ENCODE results near the gene ELOVL3.
"Not testable (repeated sequence)": the region's sequence is repeated elsewhere in the genome, so short reads cannot be mapped to it uniquely, and the experiment has no call there.

Gene ELOVL3

DNA sequence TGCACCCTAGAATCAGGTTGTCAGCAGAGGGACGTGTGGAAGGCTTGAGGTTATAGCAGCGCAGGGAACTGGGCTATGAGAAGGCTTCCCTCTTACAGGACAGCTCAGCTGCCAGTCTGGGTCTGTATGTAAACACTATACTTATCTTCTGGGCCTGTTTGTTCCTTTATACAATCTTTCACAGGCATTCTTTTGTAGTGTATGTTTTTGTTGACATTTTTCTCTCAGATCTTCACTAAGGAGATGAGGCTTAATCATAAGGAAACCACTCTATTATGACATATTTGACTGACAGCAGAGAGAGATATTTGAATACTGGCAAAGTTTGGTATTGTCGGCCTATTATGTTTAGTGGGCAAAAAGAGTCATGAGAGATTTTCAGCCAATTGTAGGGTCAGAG lies 20.2 kb downstream of the ELOVL3 start:
- H3K36me3 ChIP-seq (ENCODE audit: insufficient read depth, low read length), result 0 out of 2 replicates have a peak, but pooled peaks cover 6% of the 10 kb centered on the region
- peak overlapping the region; percentile 91 for H3K4me2 ChIP-seq (ENCODE audit: low read length)
- no peak overlapping the region for H2AFZ ChIP-seq (ENCODE audit: low read length)
- no peaks in the 10 kb centered on the region for H3F3A ChIP-seq (ENCODE audit: insufficient read depth, low read length)
- H3K9ac ChIP-seq (ENCODE audit: low read length), result peak overlapping the region; percentile 80
- H3K4me1 ChIP-seq (ENCODE audit: insufficient read depth, low read length, severe bottlenecking), result peaks cover 27% of the 10 kb centered on the region
- peak overlapping the region; percentile 90 for H3K4me3 ChIP-seq (ENCODE audit: low read depth, low read length, poor library complexity, severe bottlenecking)
- H3K9me2 ChIP-seq (ENCODE audit: low read depth, low read length), result no peaks in the 10 kb centered on the region
- no peak overlapping the region for H3K27ac ChIP-seq (ENCODE audit: low read depth, low read length, poor library complexity, severe bottlenecking)
- H4K20me1 ChIP-seq (ENCODE audit: insufficient read depth, low read length), result no peaks in the 10 kb centered on the region
- H3K27me3 ChIP-seq (ENCODE audit: insufficient read depth, low read length), result no peaks in the 10 kb centered on the region
- TF ChIP-seq, protein P1, sequence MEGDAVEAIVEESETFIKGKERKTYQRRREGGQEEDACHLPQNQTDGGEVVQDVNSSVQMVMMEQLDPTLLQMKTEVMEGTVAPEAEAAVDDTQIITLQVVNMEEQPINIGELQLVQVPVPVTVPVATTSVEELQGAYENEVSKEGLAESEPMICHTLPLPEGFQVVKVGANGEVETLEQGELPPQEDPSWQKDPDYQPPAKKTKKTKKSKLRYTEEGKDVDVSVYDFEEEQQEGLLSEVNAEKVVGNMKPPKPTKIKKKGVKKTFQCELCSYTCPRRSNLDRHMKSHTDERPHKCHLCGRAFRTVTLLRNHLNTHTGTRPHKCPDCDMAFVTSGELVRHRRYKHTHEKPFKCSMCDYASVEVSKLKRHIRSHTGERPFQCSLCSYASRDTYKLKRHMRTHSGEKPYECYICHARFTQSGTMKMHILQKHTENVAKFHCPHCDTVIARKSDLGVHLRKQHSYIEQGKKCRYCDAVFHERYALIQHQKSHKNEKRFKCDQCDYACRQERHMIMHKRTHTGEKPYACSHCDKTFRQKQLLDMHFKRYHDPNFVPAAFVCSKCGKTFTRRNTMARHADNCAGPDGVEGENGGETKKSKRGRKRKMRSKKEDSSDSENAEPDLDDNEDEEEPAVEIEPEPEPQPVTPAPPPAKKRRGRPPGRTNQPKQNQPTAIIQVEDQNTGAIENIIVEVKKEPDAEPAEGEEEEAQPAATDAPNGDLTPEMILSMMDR (IDR thresholded peaks at IDR 0.05; ENCODE audit: low read length), result no peak
- no peak for TF ChIP-seq EZH2 (IDR thresholded peaks at IDR 0.05; ENCODE audit: borderline replicate concordance, low read length)
- peaks cover 54% of the 10 kb centered on the region for H3K79me2 ChIP-seq (ENCODE audit: insufficient read depth, low read length)
- H3K9me3 ChIP-seq (ENCODE audit: low read length), result no peaks in the 10 kb centered on the region

DNA sequence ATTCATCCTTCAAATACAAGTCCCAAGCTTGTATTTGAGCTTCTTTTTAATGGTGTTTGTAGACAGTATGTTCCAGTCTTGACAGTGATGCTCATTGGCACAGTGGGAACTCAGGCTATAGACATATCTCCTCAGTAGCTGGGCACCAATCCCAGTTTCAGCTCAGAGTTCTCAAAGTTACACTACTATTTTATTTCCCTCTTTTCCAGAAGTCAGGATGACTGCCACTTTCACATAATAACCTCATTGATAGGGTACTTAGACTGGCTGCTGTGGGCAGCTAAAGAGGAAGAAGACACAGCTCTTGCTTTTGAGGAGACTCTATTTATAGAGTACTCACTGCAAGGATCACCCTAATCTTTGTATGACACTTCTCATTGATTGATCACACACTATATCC lies 21.6 kb downstream of the ELOVL3 start:
- no peak overlapping the region for H3K9ac ChIP-seq (ENCODE audit: low read length)
- no peaks in the 10 kb centered on the region for H4K20me1 ChIP-seq (ENCODE audit: insufficient read depth, low read length)
- peak overlapping the region; percentile 90 for H3K4me3 ChIP-seq (ENCODE audit: low read depth, low read length, poor library complexity, severe bottlenecking)
- H3K27ac ChIP-seq (ENCODE audit: low read depth, low read length, poor library complexity, severe bottlenecking), result no peak overlapping the region
- peaks cover 27% of the 10 kb centered on the region for H3K4me1 ChIP-seq (ENCODE audit: insufficient read depth, low read length, severe bottlenecking)
- no peaks in the 10 kb centered on the region for H3K9me3 ChIP-seq (ENCODE audit: low read length)
- no peaks in the 10 kb centered on the region for H3K27me3 ChIP-seq (ENCODE audit: insufficient read depth, low read length)
- 0 out of 2 replicates have a peak, but pooled peaks cover 6% of the 10 kb centered on the region for H3K36me3 ChIP-seq (ENCODE audit: insufficient read depth, low read length)
- H3K79me2 ChIP-seq (ENCODE audit: insufficient read depth, low read length), result peaks cover 64% of the 10 kb centered on the region
- no peaks in the 10 kb centered on the region for H3K9me2 ChIP-seq (ENCODE audit: low read depth, low read length)
- H3F3A ChIP-seq (ENCODE audit: insufficient read depth, low read length), result no peaks in the 10 kb centered on the region
- no peak overlapping the region for H2AFZ ChIP-seq (ENCODE audit: low read length)
- peak overlapping the region; percentile 91 for H3K4me2 ChIP-seq (ENCODE audit: low read length)
- TF ChIP-seq, protein P1 (IDR thresholded peaks at IDR 0.05; ENCODE audit: low read length), result no peak
- no peak for TF ChIP-seq EZH2 (IDR thresholded peaks at IDR 0.05; ENCODE audit: borderline replicate concordance, low read length)

DNA sequence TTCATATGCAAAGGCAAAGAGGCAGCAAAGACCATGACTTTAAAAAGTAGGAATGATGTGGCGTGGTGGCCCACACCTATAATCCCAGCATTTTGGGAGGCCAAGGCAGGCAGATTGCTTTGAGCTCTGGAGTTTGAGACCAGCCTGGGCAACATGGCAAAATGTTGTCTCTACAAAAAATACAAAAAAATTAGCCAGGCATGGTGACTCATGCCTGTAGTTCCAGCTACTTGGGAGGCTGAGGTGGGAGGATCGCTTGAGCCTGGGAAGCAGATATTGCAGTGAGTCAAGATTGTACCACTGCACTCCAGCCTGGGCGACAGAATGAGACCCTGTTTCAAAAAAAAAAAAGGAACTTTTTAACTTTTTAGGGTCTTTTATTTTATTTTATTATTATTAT lies 26.4 kb downstream of the ELOVL3 start:
- H3K9ac ChIP-seq (ENCODE audit: low read length); H2AFZ ChIP-seq (ENCODE audit: low read length); H3K27ac ChIP-seq (ENCODE audit: low read depth, low read length, poor library complexity, severe bottlenecking); H3K36me3 ChIP-seq (ENCODE audit: insufficient read depth, low read length); H3K9me2 ChIP-seq (ENCODE audit: low read depth, low read length); H3K27me3 ChIP-seq (ENCODE audit: insufficient read depth, low read length); H3K4me2 ChIP-seq (ENCODE audit: low read length); H4K20me1 ChIP-seq (ENCODE audit: insufficient read depth, low read length); H3K4me3 ChIP-seq (ENCODE audit: low read depth, low read length, poor library complexity, severe bottlenecking); H3F3A ChIP-seq (ENCODE audit: insufficient read depth, low read length); H3K4me1 ChIP-seq (ENCODE audit: insufficient read depth, low read length, severe bottlenecking); H3K9me3 ChIP-seq (ENCODE audit: low read length): not testable (repeated sequence)
- H3K79me2 ChIP-seq (ENCODE audit: insufficient read depth, low read length), result peaks cover 69% of the 10 kb centered on the region

DNA sequence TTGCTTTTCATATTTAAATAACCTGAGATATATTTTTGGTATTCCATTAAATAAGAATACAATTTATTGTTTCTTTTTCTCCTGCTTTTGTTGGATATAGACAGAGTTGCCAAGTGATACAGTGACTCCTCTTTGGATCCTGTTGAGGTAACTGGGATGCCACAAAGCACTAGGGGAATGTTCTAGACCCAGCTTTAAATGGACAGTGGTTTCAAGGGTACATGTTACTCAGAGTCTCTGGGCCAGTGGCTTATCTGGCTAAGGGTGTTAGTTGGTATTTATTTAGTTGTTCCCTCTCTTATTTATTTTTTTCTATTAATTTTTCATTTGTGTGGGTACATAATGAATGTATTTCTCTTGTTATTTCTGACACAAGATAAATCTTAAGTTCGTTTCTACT lies 28.3 kb downstream of the ELOVL3 start:
- Histone ChIP-seq H3F3A (ENCODE audit: insufficient read depth, low read length) (no peaks in the 10 kb centered on the region), H3K9ac (ENCODE audit: low read length) (no peak overlapping the region), H2AFZ (ENCODE audit: low read length) (no peak overlapping the region), H3K9me3 (ENCODE audit: low read length) (no peaks in the 10 kb centered on the region), H3K9me2 (ENCODE audit: low read depth, low read length) (no peaks in the 10 kb centered on the region), H3K4me2 (ENCODE audit: low read length) (no peak overlapping the region), H3K4me3 (ENCODE audit: low read depth, low read length, poor library complexity, severe bottlenecking) (no peak overlapping the region), H3K4me1 (ENCODE audit: insufficient read depth, low read length, severe bottlenecking) (no peaks in the 10 kb centered on the region), H3K27me3 (ENCODE audit: insufficient read depth, low read length) (no peaks in the 10 kb centered on the region), H3K27ac (ENCODE audit: low read depth, low read length, poor library complexity, severe bottlenecking) (no peak overlapping the region), H3K79me2 (ENCODE audit: insufficient read depth, low read length) (peaks cover 50% of the 10 kb centered on the region), H4K20me1 (ENCODE audit: insufficient read depth, low read length) (no peaks in the 10 kb centered on the region), H3K36me3 (ENCODE audit: insufficient read depth, low read length) (peaks cover 5% of the 10 kb centered on the region)
- TF ChIP-seq EZH2 (IDR thresholded peaks at IDR 0.05; ENCODE audit: borderline replicate concordance, low read length), result no peak
- TF ChIP-seq, protein P1 (IDR thresholded peaks at IDR 0.05; ENCODE audit: low read length), result no peak
